Spleen (tissue), 7 donors: ENCODE measurements around the gene DUOX2.
A peak's percentile ranks its signal among the peaks of the same experiment; 100 is the strongest.

Experiments used
- CTCF ChIP-seq, 11 experiments: fragments of 200-600 bp in 7 of 11; fragments of 450-650 bp in 4 of 11; sonication (generic) in 4 of 11; IDR thresholded peaks in 8 of 11; conservative IDR thresholded peaks in 3 of 11; 1 replicate in 7 of 11; 2 replicates in 4 of 11; pipeline versions ENCODE4 v1.4.0 to v1.8.0; 2016 to 2021; ENCODE audit warnings: antibody characterized with exemption in 11 of 11, inconsistent platforms in 4 of 11, mild to moderate bottlenecking in 1 of 11
- POLR2A ChIP-seq, 3 donors: fragments of 450-650 bp; IDR thresholded peaks; one replicate each; pipeline ENCODE4 v1.5.1; 2017; ENCODE audit warnings: antibody characterized with exemption in 3 of 3, mild to moderate bottlenecking in 1 of 3
- POLR2AphosphoS5 ChIP-seq, 3 donors: sonication (generic); formaldehyde crosslinking; IDR thresholded peaks; one replicate each; pipeline ENCODE4 v1.5.1; 2017; ENCODE audit warnings: antibody characterized with exemption in 3 of 3
- donor health status: DM: no; HTN: no; CAD: no; lungs with moderate emphysema.
- donor health status: DM: no; HTN: no; CAD: no.
- donor health status: DM: no; HTN: no; CAD: no.

- TF ChIP-seq CTCF (IDR thresholded peaks at IDR 0.05 in 8 of 11, conservative IDR thresholded peaks at IDR 0.05 in 3 of 11) (peak in 1 of 11 experiments; percentile 19), POLR2A (IDR thresholded peaks at IDR 0.05) (no peak), POLR2AphosphoS5 (IDR thresholded peaks at IDR 0.05) (peak in 1 of 3 donors; percentile 19)
Measured at GRCh38 chr15:45134682-45135604, 21.0 kb upstream of the DUOX2 start.
